Activated naive CD8-positive, alpha-beta T cell (primary cell): ENCODE measurements around the gene RBM7.

ENCODE experiments used
- H3K27ac Mint-ChIP-seq: one replicate; pipeline ENCODE4 v1.8.0; 2021; ENCODE audit warnings: mixed read lengths
- H3K27me3 Mint-ChIP-seq: one replicate; pipeline ENCODE4 v1.8.0; 2021; ENCODE audit warnings: mixed read lengths
- H3K36me3 Mint-ChIP-seq: one replicate; pipeline ENCODE4 v1.8.0; 2021; ENCODE audit warnings: mixed read lengths
- H3K4me1 Mint-ChIP-seq: one replicate; pipeline ENCODE4 v1.8.0; 2021; ENCODE audit warnings: low read depth, mixed read lengths
- H3K4me3 Mint-ChIP-seq: one replicate; pipeline ENCODE4 v1.8.0; 2021; ENCODE audit warnings: mild to moderate bottlenecking, mixed read lengths
- H3K9me3 Mint-ChIP-seq: one replicate; pipeline ENCODE4 v1.8.0; 2021; ENCODE audit warnings: low read depth, mixed read lengths

Gene RBM7

DNA sequence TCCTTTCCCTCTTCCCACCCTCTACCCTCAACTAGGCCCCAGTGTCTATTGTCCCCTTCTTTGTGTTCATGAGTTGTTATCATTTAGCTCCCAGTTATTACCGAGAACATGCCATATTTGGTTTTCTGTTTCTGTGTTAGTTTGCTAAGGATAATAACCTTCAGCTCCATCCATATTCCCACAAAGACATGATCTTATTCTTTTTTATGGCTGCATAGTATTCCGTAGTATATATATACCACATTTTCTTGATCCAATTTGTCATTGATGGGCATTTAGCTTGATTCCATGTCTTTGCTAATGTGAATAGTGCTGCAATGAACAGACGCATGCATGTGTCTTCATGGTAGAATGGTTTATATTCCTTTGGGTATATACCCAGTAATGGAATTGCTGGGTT lies 18.0 kb upstream of the RBM7 start:
- Mint-ChIP-seq H3K4me1 (peaks cover 8% of the 10 kb centered on the region), H3K4me3 (no peak overlapping the region), H3K27ac (no peak overlapping the region), H3K27me3 (peaks cover 5% of the 10 kb centered on the region), H3K9me3 (no peaks in the 10 kb centered on the region), H3K36me3 (peaks cover 4% of the 10 kb centered on the region)

DNA sequence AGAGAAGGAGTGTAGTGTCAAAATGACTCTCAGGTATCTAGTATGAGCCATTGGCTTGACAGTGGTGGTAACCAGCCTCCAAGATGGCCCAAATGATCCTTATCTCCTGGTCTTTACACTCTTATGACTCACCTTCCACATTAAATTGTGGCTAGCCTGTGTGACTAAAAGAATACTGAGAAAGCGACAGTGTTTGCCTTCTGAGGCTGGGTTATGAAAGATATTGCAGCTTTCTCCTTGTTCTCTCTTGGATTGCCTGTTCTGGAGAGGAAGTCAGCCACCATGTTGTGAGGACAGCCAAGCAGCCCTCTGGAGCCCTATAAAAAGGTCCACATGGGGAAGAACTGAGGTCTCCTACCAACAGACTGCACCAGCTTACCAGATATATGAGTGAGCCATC lies 16.0 kb upstream of the RBM7 start:
- Mint-ChIP-seq H3K4me1 (peaks cover 8% of the 10 kb centered on the region), H3K27me3 (peaks cover 5% of the 10 kb centered on the region), H3K4me3 (no peak overlapping the region), H3K27ac (no peak overlapping the region), H3K36me3 (peaks cover 4% of the 10 kb centered on the region), H3K9me3 (no peaks in the 10 kb centered on the region)

DNA sequence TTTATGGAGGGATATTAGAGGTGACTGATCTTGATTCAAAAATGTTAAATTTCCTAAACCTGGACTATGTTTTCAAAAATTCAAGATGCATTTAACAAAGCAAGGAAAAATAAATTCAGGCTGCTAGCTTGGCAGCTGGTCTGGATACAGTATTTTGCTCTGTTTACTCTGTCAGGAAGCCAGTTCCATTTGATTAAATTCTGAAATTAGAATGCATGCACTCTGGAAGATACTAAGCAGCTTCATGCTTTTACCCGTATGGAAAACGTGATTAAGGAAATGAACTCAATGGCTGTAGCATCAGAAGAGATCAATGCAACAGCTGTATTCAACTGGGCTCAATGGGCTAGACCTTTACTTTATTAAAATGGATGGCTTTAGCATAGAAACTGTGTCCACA lies 14.3 kb upstream of the RBM7 start:
- no peak overlapping the region for H3K4me3 Mint-ChIP-seq
- peaks cover 4% of the 10 kb centered on the region for H3K36me3 Mint-ChIP-seq
- no peaks in the 10 kb centered on the region for H3K4me1 Mint-ChIP-seq
- H3K9me3 Mint-ChIP-seq: no peaks in the 10 kb centered on the region
- H3K27me3 Mint-ChIP-seq: peaks cover 5% of the 10 kb centered on the region
- no peak overlapping the region for H3K27ac Mint-ChIP-seq

DNA sequence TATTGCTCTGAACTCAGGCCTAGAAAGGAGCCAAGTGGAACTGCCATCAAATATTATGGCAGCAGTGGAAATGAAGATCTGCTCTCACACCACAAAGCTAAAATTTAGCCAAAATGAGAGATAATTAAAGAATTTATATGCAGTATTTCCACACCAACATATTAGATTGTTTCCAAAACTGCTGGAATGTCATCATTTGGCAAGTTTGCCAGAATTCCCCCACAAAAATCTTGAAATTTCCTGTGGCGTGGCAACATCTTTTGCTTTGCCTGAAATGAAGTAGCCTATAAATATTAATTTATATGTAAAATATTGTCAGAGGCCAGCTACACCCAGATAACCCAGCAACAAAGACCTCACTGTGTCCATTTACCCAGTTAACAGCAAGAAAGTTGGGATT lies 13.9 kb upstream of the RBM7 start:
- H3K4me3 Mint-ChIP-seq: no peak overlapping the region
- H3K27me3 Mint-ChIP-seq: peaks cover 5% of the 10 kb centered on the region
- no peaks in the 10 kb centered on the region for H3K4me1 Mint-ChIP-seq
- H3K27ac Mint-ChIP-seq: no peak overlapping the region
- H3K36me3 Mint-ChIP-seq: peaks cover 4% of the 10 kb centered on the region
- no peaks in the 10 kb centered on the region for H3K9me3 Mint-ChIP-seq

DNA sequence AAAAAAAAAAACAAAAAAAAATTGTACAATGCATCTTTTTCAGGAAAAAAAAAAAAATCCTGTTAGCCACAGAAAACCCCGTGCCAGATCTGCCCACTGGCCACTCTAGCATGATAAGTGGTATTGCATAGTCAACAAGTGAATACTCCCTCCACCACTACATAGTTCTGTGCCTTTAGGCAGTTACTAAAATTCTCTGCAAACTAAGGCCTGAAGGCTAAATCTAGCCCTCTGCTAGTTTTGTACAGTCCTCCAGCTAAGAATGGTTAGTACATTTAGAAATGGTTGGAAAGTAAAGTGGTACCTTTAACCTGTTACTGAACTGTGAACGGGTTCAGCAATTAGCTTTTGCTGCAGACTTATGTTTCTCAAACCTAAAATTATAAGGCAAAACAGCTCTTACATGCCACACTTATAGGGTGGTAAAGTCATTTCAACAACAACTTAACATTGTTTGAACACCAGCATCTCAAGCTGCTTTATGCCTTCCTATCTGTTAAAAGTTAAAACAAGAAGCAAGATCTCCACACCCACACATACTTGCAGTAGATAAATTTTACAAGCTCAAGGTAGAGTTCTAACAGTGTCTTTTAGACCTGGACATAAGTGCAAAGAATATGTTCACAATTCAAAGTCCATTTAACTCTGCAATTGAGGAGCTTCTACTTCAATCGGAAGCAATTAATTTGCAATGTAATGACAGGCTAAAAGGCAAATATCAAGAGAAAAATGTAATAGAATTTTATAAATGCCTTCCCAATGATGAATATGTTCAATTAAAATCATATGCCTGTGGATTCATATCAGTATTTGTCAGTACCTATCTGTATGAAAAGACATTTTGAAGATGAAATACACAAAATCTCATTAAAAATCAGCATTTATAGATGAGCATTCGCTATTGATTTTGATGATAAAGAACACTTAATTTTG lies 7.5 kb upstream of the RBM7 start:
- peaks cover 3% of the 10 kb centered on the region for H3K36me3 Mint-ChIP-seq
- no peak overlapping the region for H3K4me3 Mint-ChIP-seq
- peaks cover 10% of the 10 kb centered on the region for H3K4me1 Mint-ChIP-seq
- no peaks in the 10 kb centered on the region for H3K9me3 Mint-ChIP-seq
- no peak overlapping the region for H3K27ac Mint-ChIP-seq
- H3K27me3 Mint-ChIP-seq: no peaks in the 10 kb centered on the region

DNA sequence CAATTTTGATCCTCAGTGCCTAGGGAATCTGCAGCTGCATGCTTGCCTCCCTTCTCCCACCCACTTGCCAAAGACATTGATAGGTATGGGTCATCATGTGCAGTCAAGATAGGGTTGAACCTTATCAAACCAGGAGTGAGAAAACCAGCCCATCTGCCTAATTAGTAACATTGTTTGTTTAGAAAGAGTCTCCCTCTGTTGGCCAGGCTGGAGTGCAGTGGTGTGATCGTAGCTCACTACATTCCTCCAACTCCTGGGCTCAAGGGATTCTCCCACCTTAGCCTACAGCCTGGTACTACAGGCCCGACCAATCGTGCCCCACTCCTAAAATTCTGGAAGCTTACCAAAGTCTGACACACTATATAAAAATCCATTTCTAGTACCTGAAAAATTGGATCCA lies 4.7 kb upstream of the RBM7 start:
- peaks cover 23% of the 10 kb centered on the region for H3K4me1 Mint-ChIP-seq
- H3K27ac Mint-ChIP-seq: no peak overlapping the region
- H3K36me3 Mint-ChIP-seq: peaks cover 3% of the 10 kb centered on the region
- no peak overlapping the region for H3K4me3 Mint-ChIP-seq
- H3K9me3 Mint-ChIP-seq: no peaks in the 10 kb centered on the region
- H3K27me3 Mint-ChIP-seq: no peaks in the 10 kb centered on the region

DNA sequence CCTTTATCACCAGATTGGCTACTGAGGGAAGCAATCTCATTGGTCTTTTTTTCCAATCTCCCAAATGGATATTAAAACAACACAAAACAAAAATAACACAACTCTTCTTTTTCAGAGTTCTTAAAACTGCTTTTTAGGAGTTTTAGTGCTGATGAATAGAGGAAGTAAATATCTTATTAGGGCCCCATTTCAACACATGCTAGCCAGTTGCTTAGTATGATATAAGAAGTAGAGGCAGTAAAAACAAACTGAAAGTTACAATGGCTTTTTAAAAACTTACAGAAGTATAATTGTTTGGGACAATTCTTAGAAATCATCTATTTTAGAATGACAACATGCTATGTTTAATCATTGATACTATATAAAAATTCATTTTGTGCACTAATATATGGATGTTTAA lies 3.5 kb upstream of the RBM7 start:
- H3K36me3 Mint-ChIP-seq: peaks cover 3% of the 10 kb centered on the region
- no peak overlapping the region for H3K27ac Mint-ChIP-seq
- H3K27me3 Mint-ChIP-seq: no peaks in the 10 kb centered on the region
- no peak overlapping the region for H3K4me3 Mint-ChIP-seq
- H3K9me3 Mint-ChIP-seq: no peaks in the 10 kb centered on the region
- peaks cover 31% of the 10 kb centered on the region for H3K4me1 Mint-ChIP-seq

DNA sequence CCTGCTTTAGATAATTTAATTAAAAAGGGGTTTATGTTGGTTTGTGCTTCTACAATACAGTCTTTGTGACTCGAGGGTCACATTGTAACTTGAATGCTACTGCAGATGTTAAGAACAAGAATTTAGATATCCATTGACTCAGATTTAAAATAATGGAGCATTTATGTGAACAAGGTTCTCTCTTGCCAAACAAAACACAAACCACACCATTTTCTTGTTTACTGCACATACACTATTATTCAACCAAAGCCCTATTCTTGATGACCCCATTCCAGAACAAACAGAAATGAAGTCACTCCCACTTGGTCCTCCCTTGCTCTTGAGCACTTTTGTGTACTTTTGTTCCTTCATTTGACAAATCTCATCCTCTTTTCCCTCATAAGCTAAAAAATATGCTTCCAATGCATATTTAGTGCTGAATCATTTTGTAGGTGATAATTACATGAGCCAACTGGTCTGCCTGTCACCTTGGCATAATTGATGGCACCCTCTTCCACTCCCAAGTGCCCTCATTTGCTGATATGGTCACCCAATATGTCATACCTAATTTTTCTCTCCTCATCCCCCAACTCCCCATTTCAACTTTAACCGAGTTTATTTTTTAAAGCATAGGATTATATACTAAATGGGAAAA lies 3.0 kb upstream of the RBM7 start:
- H3K27me3 Mint-ChIP-seq: no peaks in the 10 kb centered on the region
- peaks cover 34% of the 10 kb centered on the region for H3K4me1 Mint-ChIP-seq
- peak overlapping the region; percentile 74 for H3K27ac Mint-ChIP-seq

DNA sequence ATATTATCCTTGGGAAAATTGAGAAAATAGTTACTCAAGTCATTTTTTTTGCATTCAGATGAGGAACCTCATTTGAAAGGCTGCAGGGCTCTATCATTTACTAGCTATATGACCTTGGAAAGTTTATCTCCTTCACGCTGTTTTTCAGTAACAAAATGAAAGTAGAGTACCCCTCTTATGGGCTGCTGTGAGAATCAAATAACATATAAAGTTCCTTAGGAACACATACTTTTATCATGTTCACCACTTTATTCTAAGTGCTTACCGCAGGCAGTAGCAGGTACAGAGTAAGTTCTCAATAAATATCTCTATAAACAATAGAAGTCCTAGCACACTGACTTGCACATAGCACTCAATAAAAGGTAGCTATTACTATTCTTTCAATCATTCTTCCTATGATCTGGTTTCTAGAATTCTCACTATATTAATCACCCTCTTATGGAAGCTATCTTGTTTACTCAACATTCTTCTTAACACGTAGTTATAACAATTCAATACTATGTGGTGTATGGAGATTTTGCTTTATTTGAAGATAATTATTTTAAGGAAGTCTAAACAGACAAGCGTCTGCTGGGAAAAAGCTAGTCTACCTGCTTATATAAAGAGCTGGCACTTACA lies 2.1 kb upstream of the RBM7 start:
- peaks cover 43% of the 10 kb centered on the region for H3K4me1 Mint-ChIP-seq
- peak overlapping the region; percentile 13 for H3K27ac Mint-ChIP-seq
- peaks cover 8% of the 10 kb centered on the region for H3K36me3 Mint-ChIP-seq
- peak overlapping the region; percentile 97 for H3K4me3 Mint-ChIP-seq
- no peaks in the 10 kb centered on the region for H3K27me3 Mint-ChIP-seq
- no peaks in the 10 kb centered on the region for H3K9me3 Mint-ChIP-seq

More for the DNA sequence above, 3.0 kb upstream of the RBM7 start:
- peaks cover 6% of the 10 kb centered on the region for H3K36me3 Mint-ChIP-seq
- no peak overlapping the region for H3K4me3 Mint-ChIP-seq
- no peaks in the 10 kb centered on the region for H3K9me3 Mint-ChIP-seq

DNA sequence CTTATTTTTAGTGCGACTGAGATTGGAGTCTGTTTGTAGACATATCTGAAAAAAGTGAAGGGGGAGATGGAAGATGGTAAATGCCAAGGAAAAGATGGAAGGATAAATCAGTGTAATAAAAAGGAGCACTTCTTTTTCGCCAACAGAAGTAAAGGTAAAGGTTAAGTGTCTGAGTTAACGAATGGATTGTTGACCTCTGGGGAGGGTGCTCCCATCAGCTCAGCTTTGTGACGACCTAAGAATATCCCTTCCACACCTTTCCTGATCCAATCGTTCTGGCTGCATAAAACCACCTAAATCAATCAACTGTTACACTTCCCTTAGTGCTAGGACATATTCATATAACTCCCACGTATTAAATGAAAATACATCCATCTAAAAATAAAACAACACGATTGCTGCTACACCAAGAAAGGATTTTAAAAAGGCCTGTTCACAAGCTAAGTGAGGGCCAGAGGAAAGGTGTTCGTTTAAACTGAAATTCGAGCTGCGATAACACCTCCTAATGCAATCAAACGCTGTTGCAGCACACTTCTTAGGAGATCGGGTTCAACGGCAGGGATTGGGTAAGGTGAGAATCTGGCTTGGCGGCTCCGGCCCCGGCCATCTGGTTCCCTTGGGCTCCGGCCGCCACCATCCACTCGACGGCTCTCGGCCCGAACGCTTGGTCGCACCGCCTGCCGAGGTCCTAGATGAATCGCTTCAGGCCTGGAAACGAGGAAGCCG lies 813 bp upstream of the RBM7 start:
- Mint-ChIP-seq H3K27me3 (no peaks in the 10 kb centered on the region), H3K27ac (peak overlapping the region; percentile 99), H3K4me1 (peaks cover 52% of the 10 kb centered on the region), H3K36me3 (peaks cover 13% of the 10 kb centered on the region), H3K9me3 (no peaks in the 10 kb centered on the region), H3K4me3 (peak overlapping the region; percentile 97)

DNA sequence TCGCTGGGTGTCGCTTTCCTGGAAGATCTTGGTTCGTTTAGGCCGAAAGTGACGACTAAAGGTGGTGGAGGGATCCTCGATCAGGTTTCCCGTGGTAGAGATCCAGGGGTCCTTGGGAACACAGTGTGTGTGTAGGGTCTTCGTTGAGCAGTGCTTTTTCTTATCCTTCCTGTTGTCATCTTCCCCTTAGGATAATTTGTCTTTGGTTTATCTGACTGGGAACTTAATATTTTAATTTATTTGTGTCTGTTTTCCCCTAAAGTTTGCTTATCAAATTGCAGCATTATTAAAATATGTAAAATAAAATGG lies 403 bp downstream of the RBM7 start:
- Mint-ChIP-seq H3K27ac (peak overlapping the region; percentile 99), H3K4me1 (peaks cover 64% of the 10 kb centered on the region), H3K9me3 (no peaks in the 10 kb centered on the region), H3K36me3 (peaks cover 13% of the 10 kb centered on the region), H3K4me3 (peak overlapping the region; percentile 97), H3K27me3 (no peaks in the 10 kb centered on the region)

DNA sequence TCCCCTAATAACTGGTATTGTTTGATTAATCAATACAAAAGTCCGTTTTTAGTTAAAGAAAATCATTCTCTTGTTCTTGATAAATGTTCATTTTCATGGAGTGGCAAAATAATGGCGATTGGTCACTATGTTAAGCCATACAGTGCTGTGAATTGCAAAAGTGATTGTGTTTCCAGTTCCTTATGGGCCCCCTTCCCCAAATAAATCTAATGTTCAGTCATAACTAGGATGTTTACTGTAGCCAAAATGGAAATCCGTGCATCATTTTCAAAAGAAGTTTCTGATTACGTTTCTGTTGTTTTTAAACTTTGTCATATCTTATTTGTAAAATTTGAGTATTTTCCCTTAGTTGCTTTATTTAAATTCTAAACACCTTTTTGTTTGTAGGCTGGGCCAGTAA lies 845 bp downstream of the RBM7 start:
- H3K9me3 Mint-ChIP-seq: no peaks in the 10 kb centered on the region
- peaks cover 13% of the 10 kb centered on the region for H3K36me3 Mint-ChIP-seq
- H3K27ac Mint-ChIP-seq: peak overlapping the region; percentile 99
- peaks cover 66% of the 10 kb centered on the region for H3K4me1 Mint-ChIP-seq
- H3K4me3 Mint-ChIP-seq: peak overlapping the region; percentile 97
- no peaks in the 10 kb centered on the region for H3K27me3 Mint-ChIP-seq

DNA sequence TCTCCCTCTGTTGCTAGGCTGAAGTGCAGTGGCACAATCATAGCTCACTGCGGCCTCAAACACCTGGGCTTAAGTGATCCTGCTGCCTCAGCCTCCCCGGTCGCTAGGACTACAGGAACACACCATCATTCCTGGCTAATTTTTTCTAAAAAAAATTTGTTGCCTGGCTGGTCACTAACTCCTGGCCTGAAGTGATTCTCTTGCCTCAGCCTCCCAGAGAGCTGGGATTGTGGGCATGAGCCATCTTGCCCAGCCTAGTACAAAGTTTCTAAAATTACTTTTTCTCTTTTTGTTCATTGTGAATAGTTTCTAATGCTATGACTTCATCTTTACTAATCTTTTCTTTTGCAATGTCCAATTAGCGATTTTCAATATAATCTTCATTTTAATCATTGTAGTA lies 12.5 kb downstream of the RBM7 start:
- peaks cover 8% of the 10 kb centered on the region for H3K36me3 Mint-ChIP-seq
- no peak overlapping the region for H3K27ac Mint-ChIP-seq
- no peaks in the 10 kb centered on the region for H3K9me3 Mint-ChIP-seq
- no peaks in the 10 kb centered on the region for H3K27me3 Mint-ChIP-seq
- peaks cover 3% of the 10 kb centered on the region for H3K4me1 Mint-ChIP-seq
- H3K4me3 Mint-ChIP-seq: no peak overlapping the region

DNA sequence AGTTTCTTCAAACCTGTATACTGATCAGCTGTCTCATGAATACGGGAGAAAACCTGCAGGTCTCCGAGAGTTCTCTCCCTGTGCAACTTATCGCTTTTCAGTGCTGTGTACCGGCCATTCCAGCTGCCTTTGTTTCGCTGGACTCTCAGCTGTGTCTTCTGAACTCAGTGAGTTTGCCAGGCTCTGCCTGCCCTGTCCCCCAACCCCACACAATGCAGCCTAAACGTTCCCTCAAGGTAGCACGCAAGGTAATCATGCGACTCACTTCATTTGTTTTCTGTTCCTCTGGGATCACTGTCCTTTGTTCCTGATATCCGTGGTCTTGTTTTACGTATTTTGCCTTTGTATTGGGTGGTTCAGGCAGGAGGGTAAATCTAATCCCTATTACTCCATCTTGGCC lies 13.5 kb downstream of the RBM7 start:
- Mint-ChIP-seq H3K27ac (no peak overlapping the region), H3K9me3 (no peaks in the 10 kb centered on the region), H3K4me3 (no peak overlapping the region), H3K36me3 (peaks cover 8% of the 10 kb centered on the region), H3K27me3 (no peaks in the 10 kb centered on the region), H3K4me1 (peaks cover 3% of the 10 kb centered on the region)

DNA sequence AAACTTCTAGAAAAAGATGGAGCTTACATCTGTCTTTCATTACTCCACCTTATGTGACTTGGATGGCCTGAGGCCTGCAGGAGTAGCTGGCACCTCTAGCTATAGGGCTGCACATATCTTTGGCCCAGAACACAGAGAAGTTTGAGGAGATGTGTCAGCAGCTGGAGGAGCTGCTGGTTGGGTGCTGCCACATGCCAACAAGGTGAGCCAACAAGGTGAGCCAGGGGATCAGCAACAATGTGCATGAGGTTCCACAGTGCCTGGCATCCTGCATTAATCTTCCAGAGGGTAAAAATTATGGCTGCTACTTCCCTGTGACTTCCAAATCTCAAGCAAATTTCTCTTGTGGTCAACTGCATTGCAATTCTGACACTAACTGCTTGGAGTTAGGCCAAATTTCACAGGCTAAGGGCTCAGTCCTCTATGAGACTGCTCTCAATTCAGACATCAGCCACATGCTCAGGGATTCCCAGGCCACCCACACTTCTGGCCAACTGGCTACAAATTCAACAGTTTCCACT lies 16.0 kb downstream of the RBM7 start:
- H3K4me3 Mint-ChIP-seq: no peak overlapping the region
- peaks cover 3% of the 10 kb centered on the region for H3K4me1 Mint-ChIP-seq
- H3K27me3 Mint-ChIP-seq: no peaks in the 10 kb centered on the region
- H3K9me3 Mint-ChIP-seq: no peaks in the 10 kb centered on the region
- H3K36me3 Mint-ChIP-seq: peaks cover 13% of the 10 kb centered on the region
- no peak overlapping the region for H3K27ac Mint-ChIP-seq
